Hepatocyte (in vitro differentiated cells): ENCODE data around the gene COLQ.

ENCODE experiments used
- CTCF ChIP-seq: fragments of 200-600 bp; sonication (generic); IDR thresholded peaks from 2 replicates; pipeline ENCODE4 v1.5.1; 2016; ENCODE audit warnings: antibody characterized with exemption, mild to moderate bottlenecking; ENCODE audit not compliant: poor library complexity
- EZH2 ChIP-seq: fragments of 200-600 bp; sonication (generic); IDR thresholded peaks from 2 replicates; pipeline ENCODE4 v1.6.1; 2016; ENCODE audit warnings: antibody characterized with exemption, mild to moderate bottlenecking, borderline replicate concordance
- EZH2phosphoT487 ChIP-seq: fragments of 200-600 bp; sonication (generic); IDR thresholded peaks from one replicate; pipeline ENCODE4 v1.6.1; 2018; ENCODE audit warnings: antibody characterized with exemption, mild to moderate bottlenecking, low read depth, moderate library complexity; ENCODE audit not compliant: unreplicated experiment, severe bottlenecking

- TF ChIP-seq CTCF (no peak), EZH2 (no peak), EZH2phosphoT487 (no peak)
These were observed 23.5 kb downstream of the COLQ start for GRCh38 chr3:15497964-15498363.
